ES-I3 (cell line): ENCODE measurements around the gene HDAC5.
A peak's percentile ranks its signal among the peaks of the same experiment; 100 is the strongest.

ENCODE experiments used
- H3K36me3 ChIP-seq: 2 replicates; pipeline ENCODE4 v1.6.1; 2013; ENCODE audit warnings: mild to moderate bottlenecking, low read length, control low read depth, moderate library complexity; ENCODE audit not compliant: insufficient read depth
- H3K4me1 ChIP-seq: 2 replicates; pipeline ENCODE4 v1.6.1; 2013; ENCODE audit warnings: mild to moderate bottlenecking, control low read depth, low read length; ENCODE audit not compliant: insufficient read depth
- H3K9ac ChIP-seq: 2 replicates; pipeline ENCODE4 v1.6.1; 2013; ENCODE audit warnings: low read depth, mild to moderate bottlenecking, low read length, moderate library complexity
- H3K9me3 ChIP-seq: 2 replicates; pipeline ENCODE4 v1.6.1; 2013; ENCODE audit warnings: mild to moderate bottlenecking, low read length, moderate library complexity; ENCODE audit not compliant: control insufficient read depth, insufficient read depth

Gene HDAC5

DNA sequence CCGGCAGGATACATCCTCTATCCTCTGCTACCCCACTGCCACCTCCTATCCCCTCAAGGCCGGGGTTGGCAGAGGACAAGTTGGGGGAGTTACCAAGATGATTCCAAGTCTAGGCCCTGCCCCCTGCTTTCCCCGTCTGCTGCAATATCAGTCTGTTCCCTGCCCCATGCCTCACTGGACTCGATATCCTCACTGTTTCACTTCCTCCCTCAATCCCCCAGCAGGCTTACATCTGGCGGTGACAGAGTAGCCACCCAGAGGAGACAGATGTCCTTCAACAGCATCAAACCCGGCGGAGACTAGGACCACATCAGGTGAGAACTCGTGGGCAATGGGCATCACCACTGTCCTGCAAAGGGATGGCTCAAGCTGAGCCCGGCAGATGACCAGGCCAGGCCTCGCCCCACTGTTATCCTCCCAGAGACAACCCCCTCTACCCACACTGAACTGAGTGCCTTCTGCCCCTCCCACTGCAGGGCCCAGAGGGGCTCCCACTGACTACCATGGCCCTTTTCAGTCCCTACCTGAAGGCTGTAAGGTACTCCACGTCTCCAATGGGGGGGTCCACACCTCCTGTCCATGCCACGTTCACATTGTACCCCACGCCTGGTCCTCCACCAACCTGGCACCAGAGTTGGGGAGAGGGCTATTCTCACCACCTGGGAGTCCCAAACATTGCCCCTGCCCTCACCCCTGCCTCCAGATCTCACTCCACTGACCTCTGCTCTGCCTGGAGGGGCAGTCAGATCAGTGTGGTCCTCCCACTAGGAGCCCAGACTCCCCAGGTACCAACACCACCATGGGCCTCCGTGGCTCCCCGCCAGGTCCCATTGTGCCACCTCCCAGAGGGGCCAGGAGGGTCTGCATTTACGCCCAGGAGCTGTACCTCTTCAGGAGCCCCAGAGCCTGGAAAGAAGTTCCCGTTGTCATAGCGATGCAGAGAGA lies 43.3 kb downstream of the HDAC5 start:
- H3K4me1 ChIP-seq: peaks cover 21% of the 10 kb centered on the region; the same call in 1 of the 2 replicates
- peaks cover 8% of the 10 kb centered on the region for H3K36me3 ChIP-seq
- H3K9me3 ChIP-seq: no peaks in the 10 kb centered on the region
- H3K9ac ChIP-seq: no peak overlapping the region

DNA sequence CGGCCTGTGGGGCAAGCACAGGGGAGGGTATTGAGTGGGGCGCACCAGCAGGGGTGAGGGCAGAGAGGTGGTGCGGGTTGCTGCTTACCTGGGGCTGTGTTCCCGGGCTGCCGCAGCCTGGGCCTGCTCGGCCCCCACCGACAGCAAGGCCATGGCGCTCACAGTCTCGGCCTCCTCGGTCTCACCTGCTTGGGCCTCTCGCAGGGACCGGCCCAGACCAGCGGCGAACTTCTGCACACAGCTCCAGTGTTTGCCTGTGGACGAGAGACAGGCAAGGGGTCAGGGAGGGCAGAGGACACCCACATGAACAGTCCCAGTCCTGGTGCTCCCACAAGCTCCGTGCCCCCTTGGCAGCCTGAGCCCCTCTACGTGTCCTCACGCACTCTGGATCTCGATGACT lies 45.0 kb downstream of the HDAC5 start:
- H3K36me3 ChIP-seq: peaks cover 8% of the 10 kb centered on the region
- no peak overlapping the region for H3K9ac ChIP-seq

GRCh38 chr17:44077595-44077909 lies 45.9 kb downstream of the HDAC5 start:
- no peak overlapping the region for H3K9ac ChIP-seq
- H3K36me3 ChIP-seq: peaks cover 8% of the 10 kb centered on the region
- H3K9me3 ChIP-seq: no peaks in the 10 kb centered on the region
- peaks cover 5% of the 10 kb centered on the region; the same call in 1 of the 2 replicates for H3K4me1 ChIP-seq

More for the DNA sequence above, 45.0 kb downstream of the HDAC5 start:
- Histone ChIP-seq H3K9me3 (no peaks in the 10 kb centered on the region), H3K4me1 (peaks cover 7% of the 10 kb centered on the region; the same call in 1 of the 2 replicates)

DNA sequence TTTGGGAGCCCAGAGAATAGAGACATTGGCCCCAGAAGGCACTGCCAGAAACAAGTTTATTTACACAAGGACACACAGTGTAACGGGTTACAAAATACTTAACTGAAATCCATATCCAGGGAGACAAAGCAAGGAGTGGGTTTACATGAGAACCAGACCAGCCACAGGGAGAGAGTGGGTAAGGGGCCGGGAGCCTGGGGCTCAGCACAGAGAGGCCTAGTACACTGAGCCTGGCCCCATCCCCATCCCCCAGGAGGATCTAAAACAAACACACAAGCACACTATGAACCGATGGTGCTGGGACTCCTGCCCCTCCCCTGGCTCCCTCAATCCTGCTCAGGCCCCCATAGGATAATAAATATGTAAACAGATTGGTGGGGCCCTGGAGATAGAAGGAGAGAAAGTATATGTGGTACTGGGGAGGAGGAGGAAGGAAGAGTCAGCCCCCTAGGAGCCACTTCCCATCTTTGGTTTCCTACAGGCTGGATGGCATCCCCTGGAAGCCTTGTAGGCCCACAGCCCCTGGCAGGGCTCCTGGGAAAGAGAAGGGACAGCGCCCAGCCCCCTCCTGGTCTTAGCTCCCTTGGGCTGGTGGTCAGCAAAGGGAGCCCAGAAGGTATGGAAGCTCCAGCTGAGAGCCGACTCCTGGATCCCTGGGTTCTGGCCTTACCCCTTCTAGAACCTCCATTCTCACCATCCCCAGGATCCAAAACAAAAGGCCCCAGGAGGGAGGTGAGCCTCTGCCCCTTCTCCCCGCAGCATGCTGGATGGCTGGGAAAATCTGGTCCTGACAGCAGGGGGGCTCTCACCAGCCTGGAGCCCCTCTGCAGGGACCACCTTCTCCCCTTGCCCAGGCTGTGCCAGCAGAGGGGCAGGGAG lies 46.5 kb downstream of the HDAC5 start:
- peaks cover 4% of the 10 kb centered on the region for H3K4me1 ChIP-seq
- H3K9me3 ChIP-seq: no peaks in the 10 kb centered on the region
- no peak overlapping the region for H3K9ac ChIP-seq
- H3K36me3 ChIP-seq: peaks cover 4% of the 10 kb centered on the region

GRCh38 chr17:44075598-44076293 lies 47.7 kb downstream of the HDAC5 start:
- Histone ChIP-seq H3K36me3 (no peaks in the 10 kb centered on the region; the same call in 1 of the 2 replicates), H3K9ac (no peak overlapping the region), H3K4me1 (peaks cover 7% of the 10 kb centered on the region), H3K9me3 (no peaks in the 10 kb centered on the region)

DNA sequence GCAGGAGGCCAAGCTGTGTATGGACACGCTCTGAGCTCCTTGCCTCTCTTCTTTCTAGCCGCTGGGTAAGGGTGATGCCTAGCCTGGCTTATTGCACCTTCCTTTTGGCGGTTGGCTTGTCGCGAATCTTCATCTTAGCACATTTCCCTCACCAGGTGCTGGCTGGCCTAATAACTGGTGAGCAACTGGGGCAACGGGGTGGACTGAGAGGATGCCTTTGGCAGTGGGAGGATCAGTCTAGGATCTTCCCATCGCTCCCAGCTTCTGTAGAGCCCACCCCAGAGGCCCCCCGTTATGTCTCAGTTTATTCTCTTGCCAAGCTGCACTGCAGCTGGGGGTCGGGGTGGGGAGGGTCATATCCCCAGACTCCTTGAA lies 48.5 kb downstream of the HDAC5 start:
- Histone ChIP-seq H3K9ac (no peak overlapping the region), H3K9me3 (no peaks in the 10 kb centered on the region), H3K4me1 (peaks cover 7% of the 10 kb centered on the region), H3K36me3 (no peaks in the 10 kb centered on the region; the same call in 1 of the 2 replicates)

GRCh38 chr17:44074231-44074910 lies 49.1 kb downstream of the HDAC5 start:
- Histone ChIP-seq H3K9ac (no peak overlapping the region), H3K9me3 (no peaks in the 10 kb centered on the region), H3K36me3 (no peaks in the 10 kb centered on the region; the same call in 1 of the 2 replicates), H3K4me1 (peaks cover 7% of the 10 kb centered on the region)

- Histone ChIP-seq H3K9ac (peak overlapping the region; percentile 59), H3K36me3 (no peaks in the 10 kb centered on the region), H3K4me1 (peaks cover 15% of the 10 kb centered on the region), H3K9me3 (no peaks in the 10 kb centered on the region)
Observed at GRCh38 chr17:44071772-44072171, 51.7 kb downstream of the HDAC5 start.

DNA sequence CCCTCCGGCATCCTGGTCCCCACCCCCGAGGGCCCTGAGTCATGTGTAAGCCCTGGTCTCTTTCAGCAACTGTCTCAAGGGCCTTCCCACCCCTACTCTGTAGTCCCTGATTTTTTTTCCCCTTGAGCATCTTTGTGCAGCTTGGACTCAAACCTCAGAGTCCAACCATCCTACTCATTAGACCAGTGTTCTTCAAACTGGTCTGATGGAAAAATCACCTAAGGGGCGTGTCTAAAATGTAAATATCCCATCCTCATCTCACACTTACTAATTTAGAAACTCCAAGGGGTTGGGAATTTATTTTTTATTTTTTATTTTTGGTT lies 52.3 kb downstream of the HDAC5 start:
- H3K36me3 ChIP-seq: no peaks in the 10 kb centered on the region
- peak overlapping the region; percentile 59 for H3K9ac ChIP-seq
- H3K4me1 ChIP-seq: peaks cover 15% of the 10 kb centered on the region
- H3K9me3 ChIP-seq: no peaks in the 10 kb centered on the region

- Histone ChIP-seq H3K9me3 (no peaks in the 10 kb centered on the region), H3K4me1 (peaks cover 15% of the 10 kb centered on the region), H3K36me3 (no peaks in the 10 kb centered on the region), H3K9ac (peak within 1 kb of the TSS; percentile 88)
Observed at GRCh38 chr17:44070455-44071197, 52.8 kb downstream of the HDAC5 start, which contains the start of gene G6PC3. TSS of gene G6PC3 (plus strand) at chr17:44070735. CDS start at chr17:44070966, 231 bp downstream.

DNA sequence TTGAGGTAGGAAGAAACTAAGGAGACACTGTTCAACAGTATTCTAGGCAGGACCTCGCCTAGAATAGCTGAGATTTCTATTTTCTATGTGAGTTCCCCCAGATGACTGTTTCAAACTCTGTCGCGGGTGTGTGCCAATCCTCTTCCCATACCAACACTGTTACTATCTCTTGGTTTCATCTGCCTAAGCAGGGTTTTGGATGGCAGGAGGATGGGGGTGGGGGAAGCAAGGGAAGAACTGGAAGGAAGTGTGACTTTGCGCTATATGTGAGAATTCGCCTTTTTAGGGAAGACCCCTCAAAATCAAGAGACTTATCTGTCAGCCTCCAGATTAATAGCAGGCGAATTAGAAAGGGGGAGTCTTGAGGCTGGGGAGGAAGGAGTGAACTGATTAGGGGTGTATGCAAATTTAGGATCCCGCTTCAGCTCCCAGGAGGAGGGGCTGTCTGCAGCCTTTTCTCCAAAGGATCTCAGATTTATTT lies 53.4 kb downstream of the HDAC5 start:
- peaks cover 15% of the 10 kb centered on the region for H3K4me1 ChIP-seq
- H3K9ac ChIP-seq: peak overlapping the region; percentile 88
- H3K9me3 ChIP-seq: no peaks in the 10 kb centered on the region
- no peaks in the 10 kb centered on the region for H3K36me3 ChIP-seq

- H3K9ac ChIP-seq: no peak overlapping the region
- peaks cover 19% of the 10 kb centered on the region for H3K4me1 ChIP-seq
- peaks cover 16% of the 10 kb centered on the region for H3K36me3 ChIP-seq
- no peaks in the 10 kb centered on the region for H3K9me3 ChIP-seq
Observed at GRCh38 chr17:44067545-44067940, 55.9 kb downstream of the HDAC5 start.
